Astrocyte (in vitro differentiated cells and primary cell): ENCODE results near the gene STRIP2.
"Not testable (repeated sequence)": the region's sequence is repeated elsewhere in the genome, so short reads cannot be mapped to it uniquely, and the experiment has no call there.

Experiments used
- EZH2 ChIP-seq: IDR thresholded peaks from 2 replicates; pipeline ENCODE4 v1.6.1; 2012; ENCODE audit warnings: mild to moderate bottlenecking, low read length, inconsistent platforms; ENCODE audit not compliant: insufficient read depth
- TF ChIP-seq, protein P1 (sequence below): IDR thresholded peaks from 2 replicates; pipeline ENCODE4 v1.5.1; 2011; ENCODE audit warnings: low read depth, mild to moderate bottlenecking, inconsistent platforms, low read length, moderate library complexity; ENCODE audit not compliant: insufficient read depth

DNA sequence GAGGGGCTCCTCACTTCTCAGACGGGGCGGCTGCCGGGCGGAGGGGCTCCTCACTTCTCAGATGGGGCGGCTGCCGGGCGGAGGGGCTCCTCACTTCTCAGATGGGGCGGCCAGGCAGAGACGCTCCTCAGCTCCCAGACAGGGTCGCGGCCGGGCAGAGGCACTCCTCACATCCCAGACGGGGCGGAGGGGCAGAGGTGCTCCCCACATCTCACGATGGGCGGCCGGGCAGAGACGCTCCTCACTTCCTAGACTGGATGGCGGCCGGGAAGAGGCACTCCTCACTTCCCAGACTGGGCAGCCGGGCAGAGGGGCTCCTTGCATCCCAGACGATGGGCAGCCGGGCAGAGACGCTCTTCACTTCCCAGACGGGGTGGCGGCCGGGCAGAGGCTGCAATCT is 42.2 kb downstream of the STRIP2 start:
- TF ChIP-seq, protein P1, sequence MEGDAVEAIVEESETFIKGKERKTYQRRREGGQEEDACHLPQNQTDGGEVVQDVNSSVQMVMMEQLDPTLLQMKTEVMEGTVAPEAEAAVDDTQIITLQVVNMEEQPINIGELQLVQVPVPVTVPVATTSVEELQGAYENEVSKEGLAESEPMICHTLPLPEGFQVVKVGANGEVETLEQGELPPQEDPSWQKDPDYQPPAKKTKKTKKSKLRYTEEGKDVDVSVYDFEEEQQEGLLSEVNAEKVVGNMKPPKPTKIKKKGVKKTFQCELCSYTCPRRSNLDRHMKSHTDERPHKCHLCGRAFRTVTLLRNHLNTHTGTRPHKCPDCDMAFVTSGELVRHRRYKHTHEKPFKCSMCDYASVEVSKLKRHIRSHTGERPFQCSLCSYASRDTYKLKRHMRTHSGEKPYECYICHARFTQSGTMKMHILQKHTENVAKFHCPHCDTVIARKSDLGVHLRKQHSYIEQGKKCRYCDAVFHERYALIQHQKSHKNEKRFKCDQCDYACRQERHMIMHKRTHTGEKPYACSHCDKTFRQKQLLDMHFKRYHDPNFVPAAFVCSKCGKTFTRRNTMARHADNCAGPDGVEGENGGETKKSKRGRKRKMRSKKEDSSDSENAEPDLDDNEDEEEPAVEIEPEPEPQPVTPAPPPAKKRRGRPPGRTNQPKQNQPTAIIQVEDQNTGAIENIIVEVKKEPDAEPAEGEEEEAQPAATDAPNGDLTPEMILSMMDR: not testable (repeated sequence)
- not testable (repeated sequence) for TF ChIP-seq EZH2
